ENCODE results near the gene SATB2.

The SATB2 gene

DNA sequence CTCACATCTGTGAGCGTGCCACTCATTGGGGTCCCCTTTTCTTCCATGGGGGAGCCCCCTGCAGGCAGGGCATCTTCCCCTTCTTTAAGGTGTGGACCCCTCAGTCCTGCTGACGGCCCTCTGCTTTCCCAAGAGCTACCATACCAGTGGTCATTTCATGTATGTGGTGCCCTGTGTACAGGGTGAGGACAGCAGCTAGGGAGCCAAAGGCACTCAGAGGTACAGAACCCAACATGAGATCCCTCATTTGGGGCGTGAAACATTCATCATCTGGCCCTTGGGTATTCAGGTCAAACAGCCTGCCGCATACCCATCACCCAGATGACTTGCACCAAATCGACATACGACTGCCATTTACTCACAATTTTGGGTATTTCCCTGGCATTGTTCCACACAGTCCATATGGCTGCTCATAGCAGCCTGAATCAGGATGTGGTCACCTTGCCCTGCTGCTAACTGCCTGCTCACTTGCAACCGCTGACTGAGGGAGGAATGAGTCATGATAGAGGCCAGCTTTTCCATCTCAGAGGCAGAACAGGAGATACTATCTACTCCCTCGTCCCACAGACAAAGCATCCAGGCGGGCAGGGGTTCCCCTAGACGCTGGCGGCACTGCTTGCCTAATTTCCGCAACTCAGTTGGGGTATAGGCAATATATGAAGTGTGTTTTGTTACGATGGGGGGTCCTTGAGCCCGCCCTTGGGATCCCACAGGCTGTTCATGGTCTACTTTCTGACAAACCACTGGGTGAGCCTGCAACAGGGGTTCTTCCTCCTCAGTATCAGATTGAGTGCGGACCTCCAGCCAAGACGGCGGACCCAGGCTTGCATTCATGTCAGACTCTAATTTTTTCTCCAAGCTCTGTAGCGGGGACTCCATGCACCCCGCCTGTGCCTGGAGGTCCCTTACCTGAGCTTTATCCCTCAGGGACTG, 228.6 kb downstream of the SATB2 start:
- DNase-seq: no peak

DNA sequence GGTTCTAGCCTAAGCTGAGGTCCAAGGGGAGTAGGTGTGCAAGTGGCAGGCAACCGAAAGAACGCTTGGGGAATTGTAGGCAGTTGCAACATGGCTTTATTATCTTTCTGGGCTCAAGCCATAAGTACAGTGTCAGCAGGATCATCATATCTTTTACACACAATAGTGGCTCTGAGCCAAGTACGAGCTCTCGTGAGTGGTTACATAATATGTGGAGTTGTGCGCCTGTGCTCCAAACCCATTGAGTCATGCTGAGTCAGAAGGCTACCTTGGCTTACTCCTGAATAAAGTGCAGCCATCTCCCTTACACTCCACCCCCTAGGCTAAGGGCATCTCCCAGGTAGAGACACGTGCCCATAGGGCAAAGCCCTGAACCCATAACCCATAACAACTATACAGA, 233.9 kb downstream of the SATB2 start:
- no peak for DNase-seq

GRCh38 chr2:199220920-199221319, 236.8 kb downstream of the SATB2 start:
- no peak for DNase-seq

DNA sequence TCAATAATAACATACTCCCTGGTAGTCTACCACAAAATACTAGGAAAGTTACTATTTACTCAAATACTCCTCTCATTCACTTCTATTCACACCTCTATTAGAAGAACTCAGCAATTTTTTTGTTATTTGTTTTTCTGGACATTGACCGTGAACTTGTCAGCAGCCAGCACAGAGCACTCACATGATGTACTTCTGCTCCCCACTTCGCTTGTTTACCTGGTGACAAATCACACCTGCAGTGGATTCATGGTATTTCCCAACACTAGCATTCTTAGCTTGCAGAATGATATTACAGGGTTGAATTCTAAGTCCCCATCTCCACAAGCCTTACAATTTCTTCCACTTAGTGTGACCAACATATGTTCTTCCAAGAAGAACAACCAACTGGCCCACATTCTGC, 238.2 kb downstream of the SATB2 start:
- DNase-seq: no peak
